Measurements from ENCODE around the gene LY6G6C. TPM values are rescaled to one million over a fixed set of nuclear protein-coding genes. Genes with fewer than 3 reads are reported as not detected.

Gene LY6G6C
- total RNA-seq, 1 experiment from 2014 or later: 0.80 TPM

DNA sequence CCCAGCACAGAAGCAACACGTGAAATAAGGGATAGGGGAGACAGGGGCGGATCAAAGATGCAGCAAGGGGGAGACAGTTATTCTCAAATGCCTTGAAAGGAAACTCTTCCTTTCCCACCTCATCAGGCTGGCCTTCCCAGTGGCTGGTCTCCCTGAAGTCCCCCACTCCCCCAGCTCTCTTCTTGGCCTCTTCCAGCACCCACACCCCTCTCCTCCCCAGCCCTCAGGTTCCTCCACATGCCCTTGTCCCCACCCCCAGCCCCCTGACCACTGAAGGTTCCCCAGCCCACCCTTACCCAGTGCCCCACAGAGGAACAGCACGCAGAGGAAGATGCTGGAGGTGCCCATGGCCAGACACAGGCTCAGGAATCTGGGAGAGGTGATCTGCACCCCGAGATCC lies 8.1 kb downstream of the LY6G6C start:
- CTCF ChIA-PET: no interaction called here
- POLR2A ChIA-PET (ENCODE audit: low non-redundant PET): no interaction called here
- Histone ChIP-seq H3K27me3 (replicated peaks; ENCODE audit: insufficient read depth, low read depth, low read length, poor library complexity) (no peaks in the 10 kb centered on the region), H3K4me3 (ENCODE audit: low read depth, low read length, poor library complexity, severe bottlenecking) (no peak overlapping the region), H3K9me3 (ENCODE audit: low read depth, low read length, poor library complexity, severe bottlenecking) (no peaks in the 10 kb centered on the region), H3K4me1 (ENCODE audit: insufficient read depth, low read length, poor library complexity, severe bottlenecking) (no peaks in the 10 kb centered on the region), H3K27ac (ENCODE audit: low read depth, low read length, poor library complexity, severe bottlenecking) (no peak overlapping the region), H3K36me3 (ENCODE audit: insufficient read depth, low read length, poor library complexity, severe bottlenecking) (no peaks in the 10 kb centered on the region)
- intact Hi-C loops (cut with micrococcal nuclease; ENCODE audit: unreplicated experiment): no loop called here
- no peak for DNase-seq (ENCODE audit: low spot score)
- TF ChIP-seq, protein P1, sequence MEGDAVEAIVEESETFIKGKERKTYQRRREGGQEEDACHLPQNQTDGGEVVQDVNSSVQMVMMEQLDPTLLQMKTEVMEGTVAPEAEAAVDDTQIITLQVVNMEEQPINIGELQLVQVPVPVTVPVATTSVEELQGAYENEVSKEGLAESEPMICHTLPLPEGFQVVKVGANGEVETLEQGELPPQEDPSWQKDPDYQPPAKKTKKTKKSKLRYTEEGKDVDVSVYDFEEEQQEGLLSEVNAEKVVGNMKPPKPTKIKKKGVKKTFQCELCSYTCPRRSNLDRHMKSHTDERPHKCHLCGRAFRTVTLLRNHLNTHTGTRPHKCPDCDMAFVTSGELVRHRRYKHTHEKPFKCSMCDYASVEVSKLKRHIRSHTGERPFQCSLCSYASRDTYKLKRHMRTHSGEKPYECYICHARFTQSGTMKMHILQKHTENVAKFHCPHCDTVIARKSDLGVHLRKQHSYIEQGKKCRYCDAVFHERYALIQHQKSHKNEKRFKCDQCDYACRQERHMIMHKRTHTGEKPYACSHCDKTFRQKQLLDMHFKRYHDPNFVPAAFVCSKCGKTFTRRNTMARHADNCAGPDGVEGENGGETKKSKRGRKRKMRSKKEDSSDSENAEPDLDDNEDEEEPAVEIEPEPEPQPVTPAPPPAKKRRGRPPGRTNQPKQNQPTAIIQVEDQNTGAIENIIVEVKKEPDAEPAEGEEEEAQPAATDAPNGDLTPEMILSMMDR (conservative IDR thresholded peaks at IDR 0.05; ENCODE audit: low read depth, low read length): no peak
- no peak for TF ChIP-seq EZH2 (IDR thresholded peaks at IDR 0.05; ENCODE audit: borderline replicate concordance, low read depth, low read length, poor library complexity, severe bottlenecking)
- BruUV-seq (replicated peaks): no TSS peak

DNA sequence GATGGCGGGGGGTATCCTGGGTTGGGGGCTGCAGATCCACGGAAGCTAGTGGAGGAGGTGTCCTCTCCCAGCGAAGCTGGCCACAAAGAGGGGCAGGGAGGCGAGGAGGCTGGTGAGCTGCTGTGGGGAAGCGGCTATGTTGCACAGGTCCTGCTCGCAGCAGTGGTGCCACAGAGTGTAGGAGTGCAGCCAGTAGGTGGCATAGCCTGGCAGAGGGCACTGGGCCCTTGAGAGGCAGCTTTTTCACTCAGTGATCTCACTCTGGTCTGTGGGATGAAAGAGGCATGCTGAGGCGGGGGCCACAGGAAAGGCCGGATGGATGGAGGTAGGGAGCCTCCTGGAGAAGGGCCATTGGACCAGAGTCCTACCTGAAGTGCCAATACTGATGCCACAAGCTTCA lies 9.2 kb downstream of the LY6G6C start:
- no peaks in the 10 kb centered on the region for H3K9me3 ChIP-seq (ENCODE audit: low read depth, low read length, poor library complexity, severe bottlenecking)
- no peak for DNase-seq (ENCODE audit: low spot score)
- H3K27ac ChIP-seq (ENCODE audit: low read depth, low read length, poor library complexity, severe bottlenecking): no peak overlapping the region
- H3K27me3 ChIP-seq (replicated peaks; ENCODE audit: insufficient read depth, low read depth, low read length, poor library complexity): no peaks in the 10 kb centered on the region
- intact Hi-C loops (cut with micrococcal nuclease; ENCODE audit: unreplicated experiment): no loop called here
- H3K4me1 ChIP-seq (ENCODE audit: insufficient read depth, low read length, poor library complexity, severe bottlenecking): no peaks in the 10 kb centered on the region
- H3K4me3 ChIP-seq (ENCODE audit: low read depth, low read length, poor library complexity, severe bottlenecking): no peak overlapping the region
- no TSS peak for BruUV-seq (replicated peaks)
- no peak for TF ChIP-seq EZH2 (IDR thresholded peaks at IDR 0.05; ENCODE audit: borderline replicate concordance, low read depth, low read length, poor library complexity, severe bottlenecking)
- TF ChIP-seq, protein P1 (conservative IDR thresholded peaks at IDR 0.05; ENCODE audit: low read depth, low read length): no peak; the same call in 1 of the 2 replicates
- ChIA-PET POLR2A (ENCODE audit: low non-redundant PET) (no interaction called here), CTCF (no interaction called here)
- no peaks in the 10 kb centered on the region for H3K36me3 ChIP-seq (ENCODE audit: insufficient read depth, low read length, poor library complexity, severe bottlenecking)

DNA sequence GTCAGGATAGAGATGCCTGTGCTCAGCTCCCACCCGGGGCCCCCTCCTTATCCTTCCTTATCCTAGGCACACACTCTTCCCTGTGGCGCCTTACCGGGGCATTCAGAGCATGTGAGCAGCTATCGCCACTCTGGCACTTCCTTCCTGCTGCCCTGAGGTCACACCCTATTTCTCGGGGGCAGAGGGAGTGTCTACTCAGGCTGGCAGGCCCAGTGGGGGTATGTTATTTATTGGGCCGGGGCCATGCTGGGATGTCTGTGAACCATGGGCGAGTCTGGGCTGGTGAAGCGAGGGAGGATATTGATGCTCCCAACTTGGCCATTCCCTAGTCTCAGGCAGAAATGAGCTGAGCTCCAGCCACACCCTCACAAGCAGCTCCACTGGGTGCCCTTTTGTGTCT lies 10.3 kb downstream of the LY6G6C start:
- no peak for DNase-seq (ENCODE audit: low spot score)
- no peak overlapping the region for H3K27ac ChIP-seq (ENCODE audit: low read depth, low read length, poor library complexity, severe bottlenecking)
- intact Hi-C loops (cut with micrococcal nuclease; ENCODE audit: unreplicated experiment): no loop called here
- no TSS peak for BruUV-seq (replicated peaks)
- no peaks in the 10 kb centered on the region for H3K9me3 ChIP-seq (ENCODE audit: low read depth, low read length, poor library complexity, severe bottlenecking)
- TF ChIP-seq, protein P1 (conservative IDR thresholded peaks at IDR 0.05; ENCODE audit: low read depth, low read length): no peak
- TF ChIP-seq EZH2 (IDR thresholded peaks at IDR 0.05; ENCODE audit: borderline replicate concordance, low read depth, low read length, poor library complexity, severe bottlenecking): no peak
- H3K4me1 ChIP-seq (ENCODE audit: insufficient read depth, low read length, poor library complexity, severe bottlenecking): no peaks in the 10 kb centered on the region
- H3K4me3 ChIP-seq (ENCODE audit: low read depth, low read length, poor library complexity, severe bottlenecking): no peak overlapping the region
- CTCF ChIA-PET: interaction anchor here (0.6 kb wide), 1 partner anchor 116 kb away, joined by 4 read pairs; the partner anchor contains the start of gene HSPA1B
- H3K36me3 ChIP-seq (ENCODE audit: insufficient read depth, low read length, poor library complexity, severe bottlenecking): no peaks in the 10 kb centered on the region
- POLR2A ChIA-PET (ENCODE audit: low non-redundant PET): interaction anchor here (0.6 kb wide), 1 partner anchor 11 kb away, joined by 3 read pairs; no protein-coding TSS in a partner anchor
- H3K27me3 ChIP-seq (replicated peaks; ENCODE audit: insufficient read depth, low read depth, low read length, poor library complexity): no peaks in the 10 kb centered on the region
